Right renal pelvis (tissue), 4 donors: ENCODE measurements around the gene AUTS2. TPM values are rescaled to one million over a fixed set of nuclear protein-coding genes. Genes with fewer than 3 reads are reported as not detected.
A peak's percentile ranks its signal among the peaks of the same experiment; 100 is the strongest.

ENCODE experiments used
- DNase-seq, 4 donors: peaks; one replicate each; pipeline ENCODE4 v3.0.0-alpha.2; 2013; ENCODE audit warnings: low read depth in 4 of 4, low spot score in 3 of 4, missing footprints in 1 of 4
- polyA plus RNA-seq, 4 donors: library from polyadenylated mRNA; unstranded; fragments of 120-200 nt; gene quantifications; one replicate each; pipeline ENCODE4 v1.2.1, GENCODE V29; 2013; ENCODE audit not compliant: insufficient read length in 4 of 4

The AUTS2 gene
- polyA plus RNA-seq, 4 donors = 67.5 to 85.6 (median 76.0) TPM

DNA sequence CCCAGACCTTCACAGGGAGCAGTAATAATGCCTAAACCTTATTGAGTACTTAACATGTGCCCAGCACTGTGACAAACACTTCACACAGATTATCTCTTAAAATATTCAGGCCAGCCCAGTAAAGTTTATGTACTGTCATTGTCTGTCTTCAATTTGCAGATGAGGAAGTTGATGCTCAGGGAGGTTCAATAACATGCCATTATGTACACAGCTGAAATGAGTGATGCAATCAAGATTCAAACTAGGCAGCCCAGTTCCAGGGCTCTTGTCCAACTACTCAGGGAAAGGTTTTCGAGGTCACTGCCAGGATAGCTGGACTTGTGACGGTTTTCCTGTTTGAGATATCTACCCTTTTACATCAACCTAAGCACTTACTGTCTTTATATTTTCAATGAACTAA, 56.1 kb downstream of the AUTS2 start:
- DNase-seq = no peak

DNA sequence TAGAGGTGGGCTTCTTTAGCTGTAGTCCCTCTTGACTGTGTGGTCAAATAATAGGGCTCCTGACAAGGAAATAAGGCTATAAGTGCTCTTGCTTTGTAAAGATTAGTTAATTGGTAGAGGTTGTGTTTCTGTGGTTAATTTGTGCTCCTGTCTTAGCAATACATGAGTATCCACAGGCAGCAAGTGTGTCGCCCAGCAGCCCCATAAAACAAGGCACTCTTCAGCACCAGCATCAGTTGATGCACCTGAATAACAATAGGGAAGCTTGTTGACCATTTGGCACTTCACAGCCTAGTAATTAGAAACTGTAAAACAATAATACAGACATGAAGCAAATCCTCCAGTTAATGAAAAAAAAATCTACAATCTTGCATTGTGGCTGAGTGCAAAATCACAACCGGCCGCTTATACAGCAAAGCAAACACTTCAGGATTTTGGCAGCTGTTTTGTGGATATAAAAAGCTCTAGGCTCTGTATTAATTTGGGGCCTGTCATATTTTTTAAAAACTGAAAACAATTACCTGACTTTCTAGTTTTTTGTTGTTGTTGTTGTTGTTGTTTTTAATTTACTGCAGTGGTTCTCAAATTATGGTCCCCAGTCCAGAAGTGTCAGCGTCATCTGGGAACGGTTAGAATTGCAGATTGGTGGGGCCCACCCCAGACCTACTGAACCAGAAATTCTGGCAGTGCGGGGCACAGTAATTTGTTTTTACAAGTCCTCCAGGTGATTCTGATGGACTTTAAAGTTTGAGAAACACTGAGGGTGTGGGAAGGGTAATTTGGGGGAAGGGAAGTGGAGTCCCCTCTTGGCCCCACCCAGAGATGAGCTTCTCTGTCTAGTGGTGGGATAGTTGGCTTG, 56.8 kb downstream of the AUTS2 start:
- DNase-seq = no peak

DNA sequence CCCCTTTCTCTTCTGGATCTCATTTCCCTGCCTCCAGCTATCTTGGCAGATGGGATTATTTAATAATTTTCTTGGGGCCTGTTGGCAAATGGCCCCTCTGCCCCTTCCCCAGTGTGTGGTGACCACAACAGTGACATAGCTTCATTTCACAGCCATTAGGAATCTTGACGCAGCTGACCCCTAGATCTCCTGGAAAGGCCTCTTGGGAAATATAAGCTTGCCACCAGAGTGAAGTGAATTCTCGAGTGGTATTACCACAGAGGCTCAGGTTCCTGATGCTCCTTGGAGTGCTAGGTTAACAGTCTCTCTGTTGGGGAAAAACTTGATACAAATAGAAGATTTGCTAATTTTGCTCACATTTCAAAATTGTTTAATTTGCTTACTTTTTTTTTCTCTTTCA, 57.8 kb downstream of the AUTS2 start:
- no peak for DNase-seq

DNA sequence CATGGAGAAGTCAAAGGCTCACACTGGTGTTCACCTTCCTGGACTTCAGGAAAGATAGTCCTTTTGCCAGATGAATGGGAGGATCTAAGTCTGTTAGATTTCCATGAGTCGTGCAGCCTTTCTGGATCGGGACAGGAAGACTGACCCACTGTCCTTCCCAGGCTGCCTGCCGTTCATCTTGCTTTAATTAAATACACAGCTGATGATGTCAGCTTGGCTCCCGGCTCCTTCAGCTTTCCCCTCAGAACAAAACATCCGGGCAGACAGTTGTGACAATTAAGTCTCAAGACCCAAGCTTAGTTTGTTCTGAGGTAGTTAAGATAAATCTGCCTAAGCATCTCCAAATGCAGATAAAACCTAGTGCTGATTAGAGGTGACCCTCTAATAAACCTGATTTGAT, 58.6 kb downstream of the AUTS2 start:
- no peak for DNase-seq

DNA sequence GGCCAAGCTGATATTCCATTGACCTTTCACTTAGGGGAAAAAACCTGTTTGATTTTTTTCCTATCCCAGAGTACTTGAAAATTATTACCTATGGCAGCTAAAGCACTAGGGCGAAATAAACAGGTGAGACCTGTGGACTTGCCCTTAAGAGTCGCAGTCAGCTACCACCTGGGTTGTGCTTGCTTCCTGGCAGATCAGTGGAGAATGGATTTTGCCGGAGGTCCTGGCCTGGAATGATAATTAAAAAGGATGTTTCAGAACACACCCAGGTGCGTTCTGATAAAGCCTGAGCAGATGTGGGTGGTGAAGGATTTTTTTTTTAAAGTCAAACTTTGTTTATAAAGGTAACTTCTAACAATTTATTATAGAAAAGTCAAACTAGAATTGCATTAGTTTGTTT, 59.1 kb downstream of the AUTS2 start:
- DNase-seq = no peak

DNA sequence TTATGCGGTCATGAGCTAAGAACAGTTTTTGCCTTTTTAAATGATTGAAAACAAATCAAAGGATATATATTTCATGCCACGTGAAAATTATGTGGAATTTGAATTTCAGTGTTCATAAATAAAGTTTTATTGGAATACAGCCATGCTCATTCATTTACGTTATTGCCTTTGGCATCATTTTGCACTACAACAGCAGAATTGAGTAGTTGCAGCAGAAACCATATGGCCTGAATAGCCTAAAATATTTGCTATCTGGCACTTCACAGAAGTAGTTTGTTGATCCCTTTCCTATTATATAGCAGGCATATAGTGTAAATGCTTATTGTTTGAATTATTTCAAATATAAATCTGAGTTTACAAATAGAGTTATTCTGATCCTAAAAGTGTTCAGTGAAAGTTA, 59.7 kb downstream of the AUTS2 start:
- DNase-seq = no peak

DNA sequence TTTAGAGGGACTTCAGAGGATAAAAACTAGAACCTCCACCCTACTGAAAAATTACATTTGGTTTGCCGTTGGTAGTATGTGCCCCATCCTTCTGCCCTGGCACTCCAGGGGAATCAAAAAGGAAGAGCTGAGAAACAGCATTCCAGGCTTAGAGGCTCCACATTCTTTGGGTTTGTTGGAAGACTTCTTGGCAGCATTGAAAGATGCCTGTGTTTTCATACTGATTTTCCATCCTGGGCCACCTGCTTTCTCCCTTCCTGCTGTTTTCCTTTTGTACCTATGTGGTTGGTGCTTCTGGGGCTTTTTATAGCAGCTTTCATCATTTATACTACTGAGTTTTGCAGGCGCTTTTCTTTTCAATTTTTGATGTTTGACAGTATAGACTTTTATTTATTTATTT, 61.7 kb downstream of the AUTS2 start:
- DNase-seq = no peak

DNA sequence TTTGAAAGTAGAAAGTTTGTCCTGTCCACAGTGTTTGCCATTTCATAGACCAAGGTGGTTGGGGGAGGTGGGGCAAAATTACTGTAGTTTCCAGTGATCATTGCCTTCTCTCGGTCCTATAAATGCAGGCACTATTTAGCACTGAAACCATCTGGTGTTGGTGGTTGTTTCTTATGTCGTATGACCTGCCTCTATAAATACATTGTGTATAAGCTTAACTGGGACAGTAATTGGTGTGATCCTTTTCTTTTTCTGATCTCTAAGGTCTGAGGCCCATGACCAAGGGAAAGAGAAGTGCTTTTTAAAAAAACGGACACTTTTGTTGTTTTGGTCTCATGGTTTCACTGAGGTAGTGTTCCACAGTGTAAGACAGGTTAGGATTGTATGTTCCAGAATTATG, 63.1 kb downstream of the AUTS2 start:
- DNase-seq = no peak

DNA sequence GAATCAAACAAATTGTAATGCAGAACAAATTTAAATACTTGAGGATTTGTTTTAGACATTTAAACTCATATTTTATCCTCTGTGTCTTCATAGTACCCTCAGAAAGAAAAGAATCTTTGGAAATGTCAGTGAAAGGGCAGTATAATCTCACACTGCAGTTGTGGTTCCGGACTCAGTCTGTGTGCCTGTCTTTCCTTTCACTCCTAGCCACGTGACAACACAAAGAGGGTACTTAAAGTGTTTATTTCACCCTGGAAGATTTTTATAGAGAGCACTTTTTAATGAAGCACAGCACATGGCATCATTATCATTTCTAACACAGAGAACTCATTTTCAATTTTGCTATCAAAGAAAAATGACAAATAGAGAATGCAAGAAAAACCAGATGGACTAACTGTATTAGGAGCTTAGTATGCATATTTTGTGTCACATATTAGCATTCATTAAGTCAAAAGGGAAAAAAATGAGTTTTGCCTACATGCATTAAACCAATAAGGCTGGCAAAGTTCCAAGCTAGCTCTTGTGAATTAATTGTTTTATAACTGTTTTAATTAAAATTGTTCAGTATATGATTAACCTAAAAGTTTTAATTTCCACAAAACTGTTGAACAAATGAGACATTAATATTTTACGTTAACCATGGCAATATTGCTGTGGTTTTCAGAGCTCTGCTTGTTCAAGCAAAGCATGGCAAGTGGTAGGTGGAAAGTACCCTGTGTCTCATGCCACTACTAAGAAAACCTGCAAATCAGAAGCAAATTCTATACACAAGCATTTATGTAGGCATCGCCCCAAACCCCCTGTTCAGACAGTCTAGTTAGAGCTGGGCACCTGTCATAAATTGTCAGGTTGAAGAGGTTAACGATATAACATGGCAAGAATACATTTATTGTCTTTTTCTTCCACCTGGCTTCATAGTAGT, 65.9 kb downstream of the AUTS2 start:
- no peak for DNase-seq

DNA sequence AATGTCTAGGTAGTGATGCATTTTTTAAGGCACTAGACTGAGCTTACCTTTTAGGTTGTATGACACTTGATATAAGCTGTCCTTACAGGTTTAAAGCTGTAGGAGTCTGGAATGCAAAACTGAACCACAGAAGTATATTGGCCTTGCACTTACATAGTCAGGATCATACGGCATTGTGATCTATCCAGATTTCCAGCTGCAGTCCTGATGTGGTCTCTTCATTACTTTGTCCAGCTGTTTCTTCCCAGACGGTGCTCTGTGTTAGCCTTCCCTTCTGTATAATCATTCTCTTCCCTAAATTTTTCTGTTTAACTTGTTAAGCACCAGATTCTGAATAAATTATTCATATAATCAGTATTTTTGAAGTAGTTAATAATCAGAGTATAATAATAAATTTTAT, 67.1 kb downstream of the AUTS2 start:
- no peak for DNase-seq

DNA sequence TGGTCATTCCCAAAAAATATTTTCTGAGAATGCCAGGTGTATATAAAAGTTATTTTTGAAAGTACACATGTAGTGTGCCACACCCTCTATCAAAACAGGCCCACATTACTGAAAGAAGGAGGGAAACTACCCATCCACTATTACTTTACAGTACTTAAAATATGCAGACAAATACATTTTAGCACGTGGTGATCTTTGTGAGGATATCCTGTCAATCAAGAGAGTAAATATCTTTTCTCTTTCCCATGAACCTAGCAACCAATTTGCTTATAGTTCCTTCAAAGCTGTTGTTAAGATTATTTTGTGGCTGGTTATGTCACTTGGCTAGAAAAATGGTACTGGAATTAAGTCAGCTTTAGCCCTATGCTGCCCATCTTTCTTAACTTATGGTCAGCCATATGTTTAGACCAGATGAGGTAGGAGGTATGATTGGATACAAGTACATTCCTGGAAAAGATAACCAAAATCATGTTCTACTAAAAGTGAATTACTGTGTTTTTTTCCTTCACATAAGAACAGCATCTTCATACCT, 70.1 kb downstream of the AUTS2 start:
- DNase-seq = no peak

DNA sequence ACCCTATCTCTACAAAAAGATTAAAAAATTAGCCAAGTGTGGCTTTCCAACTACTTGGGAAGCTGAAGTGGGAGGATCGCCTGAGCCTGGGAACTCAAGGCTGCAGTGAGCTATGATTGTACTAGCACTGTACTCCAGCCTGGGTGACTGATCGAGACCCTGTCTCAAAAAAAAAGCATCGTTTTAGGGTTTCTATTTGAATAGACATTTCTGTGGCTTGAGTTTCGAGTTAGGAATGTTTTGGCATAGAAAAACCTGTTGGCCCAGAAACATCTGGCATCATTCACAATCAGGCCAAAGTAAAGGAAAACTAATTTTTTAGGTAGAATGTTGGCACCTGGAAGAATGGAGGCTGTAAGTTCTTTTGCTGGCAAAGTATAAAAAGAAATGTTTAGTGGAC, 72.4 kb downstream of the AUTS2 start:
- no peak for DNase-seq

DNA sequence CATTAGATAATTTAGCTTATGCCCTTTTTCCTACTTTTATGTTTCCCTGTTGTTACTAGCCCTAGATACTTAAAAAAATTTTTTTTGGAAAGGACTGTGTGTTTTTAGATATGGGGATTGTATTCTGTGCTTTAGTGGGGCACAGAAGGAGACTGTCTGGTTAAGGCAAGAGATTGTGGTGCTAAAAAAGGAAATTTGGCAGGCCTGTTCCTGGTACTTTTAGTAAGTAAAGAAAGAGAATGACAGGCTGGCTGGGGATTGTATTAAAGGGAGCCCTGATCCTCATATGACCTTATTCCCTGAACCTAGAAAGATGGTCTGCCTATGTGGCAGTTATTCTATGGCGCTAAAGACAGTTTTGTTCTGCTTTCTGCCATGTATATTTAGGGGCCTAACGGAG, 74.8 kb downstream of the AUTS2 start:
- DNase-seq = no peak

DNA sequence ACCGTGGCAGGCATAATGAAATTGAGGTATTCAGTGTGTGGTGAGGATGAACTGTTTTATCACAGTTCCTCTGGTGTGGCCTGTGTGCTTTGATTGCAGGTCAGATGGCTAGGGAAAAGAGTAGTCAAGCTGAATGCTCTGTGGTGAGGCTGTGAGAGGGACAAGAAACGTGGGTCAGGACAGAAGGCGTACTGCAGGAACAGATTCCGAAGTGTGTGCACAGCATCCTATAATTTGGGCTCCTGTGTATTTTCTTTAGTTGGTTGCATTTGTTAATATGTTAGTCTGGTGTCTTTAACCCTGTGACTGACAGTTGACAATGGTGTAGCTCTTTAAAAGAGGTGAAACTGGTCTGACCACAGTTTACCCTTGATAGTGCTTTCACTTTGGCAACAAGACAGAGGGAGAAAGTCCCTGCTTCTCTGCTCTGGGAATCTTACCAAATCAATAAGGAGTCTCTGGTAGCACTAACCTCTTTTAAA, 76.5 kb downstream of the AUTS2 start:
- no peak for DNase-seq

DNA sequence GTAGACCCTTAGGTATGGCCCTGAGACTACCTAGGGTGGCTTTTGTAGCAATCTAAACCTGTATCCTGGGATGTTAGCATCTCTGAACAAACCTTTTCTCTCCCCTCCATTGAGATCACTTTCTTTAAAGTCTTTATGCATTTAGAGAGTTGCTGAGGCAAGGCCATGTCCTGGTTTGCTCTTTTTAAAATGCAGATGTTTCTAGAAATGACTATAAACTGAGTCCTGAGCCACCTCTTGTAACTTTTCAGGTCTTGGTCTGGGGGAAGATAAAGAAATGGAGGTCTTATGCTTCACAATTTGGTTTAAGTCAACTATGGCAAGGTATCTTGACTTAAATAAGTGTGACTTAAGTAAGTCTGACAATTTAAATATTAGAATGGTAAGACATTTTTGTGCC, 78.0 kb downstream of the AUTS2 start:
- DNase-seq = no peak

DNA sequence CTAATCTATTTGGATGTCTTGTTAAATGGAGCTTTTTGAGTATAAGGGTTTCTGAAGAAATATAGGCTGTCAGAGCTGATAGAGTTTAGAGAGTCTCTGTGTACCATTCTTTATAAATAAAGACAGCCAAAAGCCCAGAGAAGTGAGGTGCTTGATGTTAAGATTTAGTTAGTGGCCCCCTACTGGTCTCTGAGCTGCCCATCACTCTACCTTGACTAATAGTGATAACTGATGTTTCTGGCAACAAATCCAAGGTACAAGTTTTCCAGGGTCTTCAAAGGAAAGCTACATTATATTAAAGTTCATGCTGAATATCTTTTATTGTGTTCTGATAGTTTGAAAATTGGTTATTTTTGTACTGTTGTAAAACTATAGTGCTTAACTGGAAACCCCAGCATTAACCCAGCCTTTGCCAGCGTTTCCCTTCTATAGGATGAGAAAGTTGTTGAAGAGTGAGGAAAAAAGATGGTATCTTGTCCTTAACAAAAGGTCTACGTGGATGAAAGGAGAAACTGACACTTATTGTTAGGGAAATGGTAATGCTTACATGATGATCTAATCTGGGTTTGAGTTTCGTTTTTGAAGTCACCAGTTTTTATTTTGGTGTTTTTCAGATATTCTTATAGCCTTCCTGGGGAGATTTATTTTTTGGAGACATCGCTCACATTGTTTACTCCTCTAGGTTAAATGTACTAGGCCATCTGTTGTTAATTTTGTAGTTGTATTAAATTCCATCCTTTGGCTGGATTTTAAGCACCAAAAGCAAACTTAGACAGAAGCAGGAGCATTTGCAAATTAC, 79.0 kb downstream of the AUTS2 start:
- DNase-seq = no peak

DNA sequence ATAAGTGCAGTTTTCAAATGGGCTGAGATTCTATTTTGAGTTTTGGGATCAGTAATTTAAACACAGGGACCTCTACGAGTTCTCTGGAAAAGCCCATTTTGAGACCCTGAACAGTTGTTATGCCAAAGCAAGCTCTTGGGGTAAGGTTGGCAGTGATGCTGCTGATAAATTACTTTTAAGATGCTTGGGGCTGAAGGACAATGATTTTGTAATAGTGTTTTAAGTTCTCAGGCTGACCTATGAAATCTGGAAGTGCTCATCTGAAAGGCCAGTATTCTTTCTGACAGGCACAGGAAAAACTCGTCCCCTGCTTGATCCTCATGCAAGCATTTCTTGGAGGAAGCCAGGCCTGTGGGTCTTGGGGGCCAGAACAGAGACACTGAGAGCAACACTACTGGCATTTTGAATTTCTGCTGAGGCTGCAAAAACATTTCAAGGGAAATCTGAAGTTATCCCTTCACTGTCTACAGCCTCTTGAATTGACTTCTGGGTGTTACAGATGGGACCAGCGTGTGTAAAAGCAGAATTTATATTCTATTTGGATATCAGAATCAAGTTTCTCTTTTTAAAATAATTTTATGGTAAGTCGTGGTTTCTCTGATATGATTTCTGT, 79.7 kb downstream of the AUTS2 start:
- no peak for DNase-seq

DNA sequence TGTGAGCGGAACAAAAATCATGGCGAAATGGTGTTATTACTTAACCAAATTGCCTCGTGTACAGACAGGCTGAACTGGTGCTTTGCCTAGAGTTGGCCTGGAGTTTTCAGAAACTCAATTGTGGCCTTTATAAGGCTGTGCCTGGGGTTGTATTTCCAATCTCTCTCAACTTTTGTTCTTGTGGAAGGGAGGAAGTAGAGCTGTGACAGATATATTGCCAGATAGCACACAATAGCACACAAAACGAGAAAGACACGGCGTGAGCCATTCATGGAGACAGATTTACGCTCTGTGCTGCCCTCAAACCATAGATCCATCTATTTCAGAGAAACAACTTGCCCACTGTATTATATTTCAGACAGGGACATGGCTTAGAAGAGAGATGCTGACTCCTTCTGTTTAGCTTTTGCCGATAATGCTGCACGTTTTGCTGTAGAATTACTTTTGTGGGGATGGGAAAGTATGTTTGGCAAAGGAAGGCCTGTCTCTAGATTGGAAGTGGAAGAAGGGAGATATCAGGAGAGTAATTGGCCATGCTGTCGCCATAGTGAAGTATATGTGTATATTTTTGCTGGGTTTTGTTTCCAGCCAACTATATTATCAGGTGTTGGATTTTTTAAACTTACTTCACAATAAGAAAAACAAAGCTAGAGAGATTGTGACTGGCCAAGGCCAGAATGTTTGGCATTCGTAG, 80.4 kb downstream of the AUTS2 start:
- peak in 2 of 4 donors; percentile 60 to 61 for DNase-seq

DNA sequence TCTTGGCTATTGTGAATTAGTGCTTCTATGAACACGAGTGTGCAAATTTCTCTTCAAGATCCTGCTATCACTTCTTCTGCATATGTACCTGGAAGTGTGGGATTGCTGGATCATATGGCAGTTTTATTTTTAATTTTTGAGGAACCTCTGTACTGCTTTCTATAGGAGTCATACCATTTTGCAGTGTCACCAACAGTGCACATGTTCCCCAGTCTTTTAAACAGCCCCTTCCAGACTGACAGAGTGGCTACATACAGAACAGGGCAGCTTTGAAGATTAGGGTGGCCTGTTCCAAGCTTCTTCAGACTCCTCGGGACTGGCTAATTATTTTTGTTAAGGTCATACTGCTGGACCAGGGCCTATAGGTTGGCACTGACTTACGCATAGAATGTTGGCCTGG, 82.9 kb downstream of the AUTS2 start:
- DNase-seq = no peak

DNA sequence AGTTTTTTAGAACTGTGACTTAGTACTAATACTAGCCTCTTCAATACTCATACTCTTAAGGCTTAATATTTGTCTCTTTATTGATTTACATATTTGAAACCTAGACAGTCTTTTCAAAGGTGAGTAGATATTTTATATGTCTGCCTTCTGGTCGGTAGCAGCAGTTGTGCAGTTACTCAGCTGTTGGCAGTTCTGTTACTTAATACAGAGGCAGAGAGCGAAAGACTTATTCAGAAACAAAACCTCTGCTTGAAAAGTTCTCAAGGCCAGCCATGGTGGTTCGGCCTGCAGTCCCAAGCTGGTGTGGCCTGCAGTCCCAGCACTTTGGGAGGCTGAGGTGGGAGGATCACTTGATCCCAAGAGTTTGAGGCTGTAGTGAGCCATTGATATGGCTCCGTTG, 84.2 kb downstream of the AUTS2 start:
- no peak for DNase-seq
